HEK293 (cell line): ENCODE data around the gene EHMT1.

Source experiments
- ZBTB20 ChIP-seq: fragments of 450-650 bp; formaldehyde crosslinking; IDR thresholded peaks from 2 replicates; pipeline ENCODE4 v1.5.1; 2016; ENCODE audit warnings: missing biosample characterization, missing genetic modification characterization
- ZNF184 ChIP-seq: fragments of 450-650 bp; IDR thresholded peaks from 2 replicates; pipeline ENCODE4 v1.5.1; 2018; ENCODE audit warnings: missing biosample characterization, mild to moderate bottlenecking, missing genetic modification characterization
- ZNF558 ChIP-seq: fragments of 450-650 bp; formaldehyde crosslinking; IDR thresholded peaks from 2 replicates; pipeline ENCODE4 v1.5.1; 2016; ENCODE audit warnings: missing biosample characterization, missing genetic modification characterization
- TF ChIP-seq, protein P1 (sequence below): fragments of 450-650 bp; formaldehyde crosslinking; IDR thresholded peaks from 2 replicates; pipeline ENCODE4 v1.5.1; 2016; ENCODE audit warnings: missing biosample characterization, missing genetic modification characterization
- TF ChIP-seq, protein P2 (sequence below): fragments of 450-650 bp; formaldehyde crosslinking; IDR thresholded peaks from 2 replicates; pipeline ENCODE4 v1.5.1; 2016; ENCODE audit warnings: missing biosample characterization, missing genetic modification characterization

DNA sequence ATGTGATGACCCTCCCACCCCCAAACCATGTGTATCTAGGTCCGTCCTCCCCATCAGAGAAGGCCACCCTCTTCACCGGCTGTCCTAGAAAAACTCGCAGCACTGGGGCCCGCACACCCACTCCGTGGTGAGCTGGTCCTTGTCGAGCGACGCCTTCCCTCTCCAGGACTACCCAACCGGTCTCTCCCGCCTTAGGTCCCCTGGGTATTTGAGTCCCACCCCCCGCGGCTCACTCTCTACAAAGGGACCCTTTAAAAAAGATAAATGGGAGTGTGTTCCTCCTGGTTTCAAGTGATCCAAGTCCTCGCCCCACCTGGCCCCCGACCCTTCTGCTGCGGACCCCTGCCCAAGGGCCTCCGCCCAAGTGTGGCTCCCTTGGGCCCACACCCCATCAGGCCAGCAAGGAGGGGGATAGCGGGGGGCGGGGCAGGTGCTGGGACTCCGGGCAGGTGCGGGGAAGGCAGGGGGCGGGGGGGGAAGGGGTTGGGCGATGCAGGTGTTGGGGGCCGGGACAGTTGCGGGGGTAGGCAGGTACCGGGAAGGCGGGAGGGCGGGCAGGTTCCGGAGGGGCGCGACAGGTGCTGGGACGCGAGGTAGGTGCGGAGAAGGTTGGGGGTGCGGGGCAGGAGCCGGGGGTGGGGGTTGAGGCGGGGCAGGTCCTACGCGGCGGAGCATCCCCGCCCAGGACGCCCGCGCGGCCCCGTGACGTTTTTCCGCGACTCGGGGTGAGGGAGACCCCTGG lies 14.3 kb upstream of the EHMT1 start:
- TF ChIP-seq ZNF184 (tag by site-specific recombination) (no peak), ZBTB20 (tag by site-specific recombination) (no peak), ZNF558 (tag by site-specific recombination) (no peak)
- TF ChIP-seq, protein P1, sequence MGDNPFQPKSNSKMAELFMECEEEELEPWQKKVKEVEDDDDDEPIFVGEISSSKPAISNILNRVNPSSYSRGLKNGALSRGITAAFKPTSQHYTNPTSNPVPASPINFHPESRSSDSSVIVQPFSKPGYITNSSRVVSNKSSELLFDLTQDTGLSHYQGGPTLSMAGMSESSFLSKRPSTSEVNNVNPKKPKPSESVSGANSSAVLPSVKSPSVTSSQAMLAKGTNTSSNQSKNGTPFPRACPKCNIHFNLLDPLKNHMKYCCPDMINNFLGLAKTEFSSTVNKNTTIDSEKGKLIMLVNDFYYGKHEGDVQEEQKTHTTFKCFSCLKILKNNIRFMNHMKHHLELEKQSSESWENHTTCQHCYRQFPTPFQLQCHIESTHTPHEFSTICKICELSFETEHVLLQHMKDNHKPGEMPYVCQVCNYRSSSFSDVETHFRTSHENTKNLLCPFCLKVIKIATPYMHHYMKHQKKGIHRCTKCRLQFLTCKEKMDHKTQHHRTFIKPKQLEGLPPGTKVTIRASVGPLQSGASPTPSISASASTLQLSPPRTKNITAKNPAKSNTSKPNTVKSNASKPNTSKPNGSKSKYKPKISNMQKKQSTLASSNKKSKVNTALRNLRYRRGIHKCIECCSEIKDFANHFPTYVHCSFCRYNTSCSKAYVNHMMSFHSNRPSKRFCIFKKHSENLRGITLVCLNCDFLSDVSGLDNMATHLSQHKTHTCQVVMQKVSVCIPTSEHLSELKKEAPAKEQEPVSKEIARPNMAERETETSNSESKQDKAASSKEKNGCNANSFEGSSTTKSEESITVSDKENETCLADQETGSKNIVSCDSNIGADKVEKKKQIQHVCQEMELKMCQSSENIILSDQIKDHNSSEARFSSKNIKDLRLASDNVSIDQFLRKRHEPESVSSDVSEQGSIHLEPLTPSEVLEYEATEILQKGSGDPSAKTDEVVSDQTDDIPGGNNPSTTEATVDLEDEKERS (tag by site-specific recombination): no peak
- TF ChIP-seq, protein P2, sequence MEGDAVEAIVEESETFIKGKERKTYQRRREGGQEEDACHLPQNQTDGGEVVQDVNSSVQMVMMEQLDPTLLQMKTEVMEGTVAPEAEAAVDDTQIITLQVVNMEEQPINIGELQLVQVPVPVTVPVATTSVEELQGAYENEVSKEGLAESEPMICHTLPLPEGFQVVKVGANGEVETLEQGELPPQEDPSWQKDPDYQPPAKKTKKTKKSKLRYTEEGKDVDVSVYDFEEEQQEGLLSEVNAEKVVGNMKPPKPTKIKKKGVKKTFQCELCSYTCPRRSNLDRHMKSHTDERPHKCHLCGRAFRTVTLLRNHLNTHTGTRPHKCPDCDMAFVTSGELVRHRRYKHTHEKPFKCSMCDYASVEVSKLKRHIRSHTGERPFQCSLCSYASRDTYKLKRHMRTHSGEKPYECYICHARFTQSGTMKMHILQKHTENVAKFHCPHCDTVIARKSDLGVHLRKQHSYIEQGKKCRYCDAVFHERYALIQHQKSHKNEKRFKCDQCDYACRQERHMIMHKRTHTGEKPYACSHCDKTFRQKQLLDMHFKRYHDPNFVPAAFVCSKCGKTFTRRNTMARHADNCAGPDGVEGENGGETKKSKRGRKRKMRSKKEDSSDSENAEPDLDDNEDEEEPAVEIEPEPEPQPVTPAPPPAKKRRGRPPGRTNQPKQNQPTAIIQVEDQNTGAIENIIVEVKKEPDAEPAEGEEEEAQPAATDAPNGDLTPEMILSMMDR (tag by site-specific recombination): no peak
